ENCODE measurements around the gene LMX1A.

Gene LMX1A

GRCh38 chr1:165317612-165318011, 38.9 kb downstream of the LMX1A start:
- no peak for DNase-seq

GRCh38 chr1:165316153-165316772, 40.3 kb downstream of the LMX1A start:
- DNase-seq, result no peak

GRCh38 chr1:165315481-165315880, 41.0 kb downstream of the LMX1A start:
- DNase-seq, result no peak

GRCh38 chr1:165313903-165314302, 42.6 kb downstream of the LMX1A start:
- no peak for DNase-seq

GRCh38 chr1:165312591-165312990, 43.9 kb downstream of the LMX1A start:
- no peak for DNase-seq

GRCh38 chr1:165306543-165307434, 49.7 kb downstream of the LMX1A start:
- DNase-seq, result no peak

- no peak for DNase-seq
Measured at GRCh38 chr1:165303386-165303785, 53.1 kb downstream of the LMX1A start.

- DNase-seq, result no peak
Measured at GRCh38 chr1:165300400-165300903, 56.1 kb downstream of the LMX1A start.

- no peak for DNase-seq
Measured at GRCh38 chr1:165298203-165298820, 58.2 kb downstream of the LMX1A start.

GRCh38 chr1:165296205-165296604, 60.3 kb downstream of the LMX1A start:
- no peak for DNase-seq

GRCh38 chr1:165290148-165290547, 66.4 kb downstream of the LMX1A start:
- DNase-seq, result no peak

GRCh38 chr1:165289556-165289955, 67.0 kb downstream of the LMX1A start:
- no peak for DNase-seq

- no peak for DNase-seq
Measured at GRCh38 chr1:165288350-165289120, 68.0 kb downstream of the LMX1A start.

- no peak for DNase-seq
Measured at GRCh38 chr1:165287781-165288180, 68.7 kb downstream of the LMX1A start.

GRCh38 chr1:165287329-165287728, 69.2 kb downstream of the LMX1A start:
- no peak for DNase-seq

- no peak for DNase-seq
Measured at GRCh38 chr1:165284454-165284853, 72.1 kb downstream of the LMX1A start.

- no peak for DNase-seq
Measured at GRCh38 chr1:165281207-165281901, 75.2 kb downstream of the LMX1A start.

- DNase-seq, result no peak
Measured at GRCh38 chr1:165279882-165280281, 76.6 kb downstream of the LMX1A start.

GRCh38 chr1:165276314-165276713, 80.2 kb downstream of the LMX1A start:
- DNase-seq, result no peak

- DNase-seq, result no peak
Measured at GRCh38 chr1:165265196-165265838, 91.2 kb downstream of the LMX1A start.

GRCh38 chr1:165259706-165260428, 96.6 kb downstream of the LMX1A start:
- DNase-seq, result no peak
